IPS DF 6.9 (cell line): ENCODE measurements around the gene ZRANB2.

ENCODE experiments used
- DNase-seq: peaks from one replicate; pipeline ENCODE4 v3.0.0-alpha.2; 2013; ENCODE audit warnings: low read depth, low spot score
- H3K27ac ChIP-seq: one replicate; pipeline ENCODE4 v1.5.1; 2013; ENCODE audit warnings: low read length, control low read depth
- H3K27me3 ChIP-seq: 2 replicates; pipeline ENCODE4 v1.6.1; 2013; ENCODE audit warnings: mild to moderate bottlenecking, low read length; ENCODE audit not compliant: control insufficient read depth, insufficient read depth
- H3K36me3 ChIP-seq: 2 replicates; pipeline ENCODE4 v1.6.1; 2013; ENCODE audit warnings: low read length; ENCODE audit not compliant: control insufficient read depth, insufficient read depth
- H3K4me1 ChIP-seq: 2 replicates; pipeline ENCODE4 v1.6.1; 2013; ENCODE audit warnings: low read length; ENCODE audit not compliant: control insufficient read depth, insufficient read depth
- H3K4me3 ChIP-seq: 2 replicates; pipeline ENCODE4 v1.5.1; 2013; ENCODE audit warnings: mild to moderate bottlenecking, low read length
- H3K9me3 ChIP-seq: 2 replicates; pipeline ENCODE4 v1.6.1; 2013; ENCODE audit warnings: low read length, inconsistent platforms; ENCODE audit not compliant: control insufficient read depth, insufficient read depth
- WGBS: extraction: QIAGEN DNeasy Blood & Tissue Kit; methylation state at CpG from one replicate; pipeline ENCODE4 v1.1.7; 2013; ENCODE audit warnings: mixed read lengths, missing lambda C conversion rate; ENCODE audit not compliant: insufficient read length, insufficient coverage; 5-methylcytosine and 5-hydroxymethylcytosine counted together

Gene ZRANB2

DNA sequence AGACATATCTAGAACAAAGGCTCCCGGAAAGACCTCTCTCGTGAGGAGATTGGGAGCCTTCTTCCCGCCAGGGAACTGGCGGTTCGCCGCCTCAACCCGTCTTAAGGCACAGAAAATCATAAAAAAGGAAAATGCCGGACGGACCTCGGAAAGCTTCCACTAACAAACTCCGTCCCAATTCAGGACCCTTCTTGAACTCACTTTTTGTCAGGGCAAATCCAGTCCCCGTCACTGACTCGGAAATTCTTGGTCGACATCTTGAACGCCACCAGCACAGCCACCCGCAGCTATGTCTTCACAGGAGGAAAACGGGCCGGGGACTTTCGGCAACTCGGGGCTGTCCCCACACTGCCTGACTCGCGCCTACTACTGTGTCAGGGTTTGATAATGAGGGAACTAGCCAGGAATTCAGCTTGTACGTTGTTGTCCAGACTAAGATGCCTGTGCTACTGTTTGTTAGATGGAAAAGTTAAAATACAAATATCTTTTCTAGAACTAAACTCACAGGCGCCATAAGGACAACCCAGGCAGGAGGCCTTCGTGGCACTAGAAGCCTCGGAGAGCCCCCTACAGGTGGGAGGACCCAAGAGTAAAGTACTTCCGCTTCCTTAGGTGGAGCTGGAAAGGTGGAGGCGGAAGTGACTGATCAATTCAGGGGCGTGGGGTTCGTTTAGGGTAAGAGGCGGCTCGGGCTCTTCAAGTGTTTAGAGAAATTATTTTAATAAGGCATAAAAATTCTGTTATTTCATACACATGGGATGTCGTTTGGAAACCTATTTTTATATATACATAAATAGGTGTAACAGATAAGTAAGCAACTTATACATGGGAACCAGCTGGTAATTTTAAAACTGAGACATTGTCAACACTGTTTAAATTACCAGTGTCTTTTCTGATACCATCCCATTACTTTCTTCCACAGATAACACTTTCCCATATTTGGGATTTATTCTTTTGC lies at the start of gene ZRANB2:
TSS of gene ZRANB2 (minus strand) at position 297 of the 958 bp plus-strand sequence. CDS start at position 257, 40 bp downstream.
- peak; percentile 85 for DNase-seq
- Histone ChIP-seq H3K4me3 (peak within 1 kb of the TSS; percentile 95), H3K36me3 (no peaks in the 10 kb centered on the region; the same call in 1 of the 2 replicates), H3K4me1 (no peaks in the 10 kb centered on the region), H3K27ac (no peak within 1 kb of the TSS), H3K9me3 (no peaks in the 10 kb centered on the region), H3K27me3 (no peaks in the 10 kb centered on the region)
- WGBS, result no CpG with 5 or more reads among the region's 33 CpGs

DNA sequence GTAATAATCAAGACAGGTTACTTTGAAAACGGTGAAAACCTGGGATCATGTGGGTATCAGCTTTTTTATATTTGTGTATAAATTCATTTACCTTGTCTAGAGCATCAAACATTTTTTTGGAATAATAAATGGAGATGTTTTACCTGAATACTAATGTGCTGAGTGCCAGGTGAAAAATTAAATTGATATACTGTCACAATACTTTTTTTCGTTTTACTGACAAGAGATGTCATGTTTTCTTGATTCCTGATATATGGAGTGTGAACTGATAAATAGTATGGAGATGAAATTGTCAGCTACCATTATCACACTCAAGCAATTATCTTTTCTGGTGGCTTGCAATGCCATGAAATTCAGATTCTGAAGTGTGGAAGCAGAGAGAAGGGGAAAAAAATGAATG lies 47.2 kb upstream of the ZRANB2 start:
- Histone ChIP-seq H3K36me3 (no peaks in the 10 kb centered on the region), H3K27ac (no peak overlapping the region), H3K4me1 (no peaks in the 10 kb centered on the region), H3K27me3 (no peaks in the 10 kb centered on the region), H3K4me3 (no peak overlapping the region), H3K9me3 (no peaks in the 10 kb centered on the region)
- WGBS, result no CpG with 5 or more reads among the region's 2 CpGs
- no peak for DNase-seq

DNA sequence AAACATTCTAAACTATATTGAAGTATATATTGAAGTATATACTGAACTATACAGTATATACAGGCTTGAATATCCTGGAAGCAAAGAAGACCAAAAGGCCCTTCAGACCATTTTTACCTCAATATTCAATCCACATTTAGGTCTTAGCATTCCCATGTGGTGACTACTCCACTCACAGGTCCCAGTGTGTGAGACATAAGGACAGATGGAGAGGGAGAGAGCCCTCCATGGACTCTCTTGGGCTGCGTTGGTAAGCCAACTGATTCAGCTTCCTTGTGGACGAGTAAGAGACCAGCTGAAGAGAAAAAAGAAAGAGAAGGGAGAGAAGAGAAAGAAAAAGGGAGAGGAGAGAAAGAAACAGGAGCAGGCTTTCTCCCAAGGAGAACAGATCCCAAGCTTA lies 37.3 kb upstream of the ZRANB2 start:
- WGBS, result no CpG with 5 or more reads among the region's 2 CpGs

DNA sequence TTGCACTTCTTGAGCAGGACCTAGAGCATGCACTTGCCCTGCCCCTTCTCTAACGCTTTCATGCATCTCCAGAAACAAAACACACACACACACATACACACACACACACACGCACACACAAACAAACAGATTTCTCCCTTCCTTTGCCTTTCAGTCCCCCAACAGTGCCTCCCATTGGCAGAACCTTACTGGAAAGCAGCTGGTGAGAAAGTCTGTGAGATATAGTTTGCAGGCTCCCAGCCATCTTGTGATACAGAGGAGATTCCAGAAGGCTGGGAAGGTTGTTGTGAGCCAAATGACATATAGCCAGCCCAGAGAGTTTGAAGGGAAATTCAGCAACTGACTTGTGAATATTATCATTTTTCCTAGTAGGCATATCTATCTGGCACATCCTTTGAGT lies 35.9 kb upstream of the ZRANB2 start:
- no peak overlapping the region for H3K4me3 ChIP-seq
- no peaks in the 10 kb centered on the region for H3K4me1 ChIP-seq
- no peaks in the 10 kb centered on the region for H3K36me3 ChIP-seq
- no peaks in the 10 kb centered on the region for H3K9me3 ChIP-seq
- H3K27ac ChIP-seq, result no peak overlapping the region
- H3K27me3 ChIP-seq, result no peaks in the 10 kb centered on the region
- DNase-seq, result no peak
- WGBS, result 100% methylated on average over 1 of the region's 2 CpGs

More for the DNA sequence above, 37.3 kb upstream of the ZRANB2 start:
- Histone ChIP-seq H3K36me3 (no peaks in the 10 kb centered on the region), H3K4me3 (no peak overlapping the region), H3K4me1 (no peaks in the 10 kb centered on the region), H3K27ac (no peak overlapping the region), H3K27me3 (no peaks in the 10 kb centered on the region), H3K9me3 (no peaks in the 10 kb centered on the region)
- DNase-seq, result no peak

- no peak for DNase-seq
- Histone ChIP-seq H3K4me1 (peaks cover 1% of the 10 kb centered on the region; the same call in 1 of the 2 replicates), H3K9me3 (no peaks in the 10 kb centered on the region), H3K27me3 (no peaks in the 10 kb centered on the region), H3K36me3 (no peaks in the 10 kb centered on the region), H3K27ac (no peak overlapping the region), H3K4me3 (no peak overlapping the region)
- WGBS, result no CpG with 5 or more reads among the region's 8 CpGs
Measured at GRCh38 chr1:71106658-71107322, 26.0 kb upstream of the ZRANB2 start.

DNA sequence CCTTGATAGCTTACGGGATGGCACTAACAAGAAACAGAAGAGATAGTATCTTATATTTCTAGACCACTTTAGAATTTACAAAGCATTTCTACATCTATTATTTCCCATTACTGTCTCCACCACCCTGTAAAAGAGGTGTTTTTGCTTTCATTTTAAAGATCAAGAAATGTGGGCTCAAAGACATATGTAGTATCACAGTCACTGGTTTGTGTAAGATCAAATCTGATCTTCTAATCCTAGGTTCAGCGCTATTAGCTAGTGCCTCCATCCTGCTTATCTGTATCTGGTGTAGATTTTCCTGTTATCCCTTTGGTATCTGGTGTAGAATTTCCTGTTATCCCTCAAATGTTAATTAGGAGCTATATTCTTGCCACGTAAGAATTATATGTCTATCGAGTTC lies 23.6 kb upstream of the ZRANB2 start:
- WGBS, result no CpG with 5 or more reads among the region's 4 CpGs

DNA sequence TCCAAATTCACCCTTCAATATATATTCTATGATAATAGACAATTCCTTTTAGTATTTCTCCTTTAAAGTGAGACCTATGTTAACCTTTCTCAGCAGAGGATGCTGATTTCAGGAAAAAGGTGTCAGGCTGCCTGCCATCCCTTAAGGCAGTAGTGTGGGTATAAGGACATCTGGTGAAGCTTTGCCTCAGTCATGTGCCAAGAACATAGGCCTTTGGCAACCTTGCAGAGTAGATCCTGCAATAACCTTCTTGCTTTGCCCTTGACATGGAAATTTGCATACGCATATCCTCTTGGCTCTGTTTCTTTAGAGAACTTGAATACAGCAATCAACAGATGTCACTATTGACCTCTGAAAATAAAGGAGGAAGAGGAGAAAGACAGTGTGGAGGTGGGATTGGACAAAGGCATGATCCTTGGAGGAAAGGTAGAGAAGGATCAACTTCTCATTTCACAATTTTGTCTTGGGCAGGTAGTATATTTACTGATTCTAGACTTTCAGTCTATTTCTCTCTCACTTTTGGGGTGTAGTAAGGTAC lies 21.1 kb upstream of the ZRANB2 start:
- H3K4me3 ChIP-seq, result no peak overlapping the region
- H3K27ac ChIP-seq, result no peak overlapping the region
- DNase-seq, result no peak
- peaks cover 1% of the 10 kb centered on the region; the same call in 1 of the 2 replicates for H3K4me1 ChIP-seq
- H3K36me3 ChIP-seq, result no peaks in the 10 kb centered on the region
- no CpG with 5 or more reads among the region's 1 CpG for WGBS
- no peaks in the 10 kb centered on the region for H3K9me3 ChIP-seq
- no peaks in the 10 kb centered on the region for H3K27me3 ChIP-seq

More for the DNA sequence above, 23.6 kb upstream of the ZRANB2 start:
- Histone ChIP-seq H3K4me3 (no peak overlapping the region), H3K36me3 (no peaks in the 10 kb centered on the region), H3K4me1 (peaks cover 1% of the 10 kb centered on the region; the same call in 1 of the 2 replicates), H3K27ac (no peak overlapping the region), H3K9me3 (no peaks in the 10 kb centered on the region), H3K27me3 (no peaks in the 10 kb centered on the region)
- DNase-seq, result no peak

- no peak for DNase-seq
- Histone ChIP-seq H3K36me3 (no peaks in the 10 kb centered on the region), H3K4me3 (no peak overlapping the region), H3K9me3 (no peaks in the 10 kb centered on the region), H3K27ac (no peak overlapping the region), H3K4me1 (peaks cover 1% of the 10 kb centered on the region; the same call in 1 of the 2 replicates), H3K27me3 (no peaks in the 10 kb centered on the region)
- WGBS, result no CpG with 5 or more reads among the region's 1 CpG
Measured at GRCh38 chr1:71097428-71097827, 16.6 kb upstream of the ZRANB2 start.

DNA sequence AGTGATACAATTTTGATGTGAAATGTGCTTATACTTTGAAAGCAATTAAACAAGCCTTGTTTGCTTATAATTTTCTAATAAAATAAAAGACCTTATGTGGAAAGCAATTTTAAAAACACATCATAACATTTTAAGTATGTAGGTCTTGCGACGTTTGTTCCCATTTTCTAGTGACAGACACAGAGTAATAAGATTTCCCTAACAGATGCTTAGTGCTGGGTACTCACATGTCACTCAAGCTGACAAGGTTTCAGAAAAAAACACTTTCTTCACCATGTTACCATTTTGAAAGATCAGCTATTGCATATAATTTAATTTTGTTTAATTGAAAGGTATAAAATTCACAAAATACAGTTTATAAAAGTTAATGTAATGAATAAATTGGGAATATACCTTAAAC lies 14.1 kb upstream of the ZRANB2 start:
- DNase-seq, result no peak
- Histone ChIP-seq H3K27ac (no peak overlapping the region), H3K27me3 (no peaks in the 10 kb centered on the region), H3K4me1 (no peaks in the 10 kb centered on the region), H3K36me3 (no peaks in the 10 kb centered on the region), H3K4me3 (no peak overlapping the region), H3K9me3 (no peaks in the 10 kb centered on the region)
- no CpG with 5 or more reads among the region's 2 CpGs for WGBS

GRCh38 chr1:71093938-71094337 lies 13.1 kb upstream of the ZRANB2 start:
- no peak overlapping the region for H3K27ac ChIP-seq
- no peaks in the 10 kb centered on the region for H3K27me3 ChIP-seq
- no peak for DNase-seq
- no peaks in the 10 kb centered on the region for H3K4me1 ChIP-seq
- H3K36me3 ChIP-seq, result no peaks in the 10 kb centered on the region
- no peak overlapping the region for H3K4me3 ChIP-seq
- WGBS, result no CpG with 5 or more reads among the region's 1 CpG
- H3K9me3 ChIP-seq, result no peaks in the 10 kb centered on the region
